ENCODE results near the gene VDR.

VDR gene

DNA sequence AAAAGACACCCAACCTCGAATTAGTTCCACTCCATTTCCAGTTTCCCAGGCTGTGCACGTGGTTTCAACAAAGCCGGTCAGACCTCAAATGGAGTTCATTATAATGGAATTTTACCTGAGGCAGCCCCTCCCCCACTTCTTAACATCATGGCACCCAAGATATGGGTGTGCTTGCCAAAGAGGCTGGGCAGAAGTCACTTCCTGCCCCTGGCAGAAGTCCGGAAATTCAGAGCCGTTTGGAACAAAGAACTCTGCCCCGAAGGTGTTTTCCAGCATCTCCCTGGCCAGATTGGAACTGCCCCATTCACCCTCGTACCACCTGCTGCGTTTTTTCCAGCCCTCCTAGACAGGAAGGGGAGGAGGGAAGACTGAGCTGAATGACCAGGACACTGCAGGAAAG is 8.2 kb downstream of the VDR start:
- Histone ChIP-seq H3K36me3 (ENCODE audit: control insufficient read depth, low read length) (no peaks in the 10 kb centered on the region), H3K9me3 (ENCODE audit: control insufficient read depth, insufficient read depth, low read length) (no peaks in the 10 kb centered on the region), H3K4me2 (ENCODE audit: low read length) (no peak overlapping the region), H3K79me2 (ENCODE audit: control insufficient read depth, low read length) (no peaks in the 10 kb centered on the region), H3K4me3 (ENCODE audit: low read length) (no peak overlapping the region), H3K27ac (ENCODE audit: low read depth, low read length) (no peak overlapping the region), H3K4me1 (ENCODE audit: control insufficient read depth, low read length) (peaks cover 19% of the 10 kb centered on the region), H3K9me2 (replicated peaks; ENCODE audit: control insufficient read depth, low read length) (no peaks in the 10 kb centered on the region), H3K27me3 (ENCODE audit: control insufficient read depth, low read length) (no peaks in the 10 kb centered on the region), H4K20me1 (ENCODE audit: control insufficient read depth, insufficient read depth, low read depth, low read length) (no peaks in the 10 kb centered on the region), H3F3A (ENCODE audit: control insufficient read depth, insufficient read depth) (no peaks in the 10 kb centered on the region)
- no peak for TF ChIP-seq EZH2phosphoT487 (IDR thresholded peaks at IDR 0.05; ENCODE audit: borderline replicate concordance, low read length)
- TF ChIP-seq, protein P1, sequence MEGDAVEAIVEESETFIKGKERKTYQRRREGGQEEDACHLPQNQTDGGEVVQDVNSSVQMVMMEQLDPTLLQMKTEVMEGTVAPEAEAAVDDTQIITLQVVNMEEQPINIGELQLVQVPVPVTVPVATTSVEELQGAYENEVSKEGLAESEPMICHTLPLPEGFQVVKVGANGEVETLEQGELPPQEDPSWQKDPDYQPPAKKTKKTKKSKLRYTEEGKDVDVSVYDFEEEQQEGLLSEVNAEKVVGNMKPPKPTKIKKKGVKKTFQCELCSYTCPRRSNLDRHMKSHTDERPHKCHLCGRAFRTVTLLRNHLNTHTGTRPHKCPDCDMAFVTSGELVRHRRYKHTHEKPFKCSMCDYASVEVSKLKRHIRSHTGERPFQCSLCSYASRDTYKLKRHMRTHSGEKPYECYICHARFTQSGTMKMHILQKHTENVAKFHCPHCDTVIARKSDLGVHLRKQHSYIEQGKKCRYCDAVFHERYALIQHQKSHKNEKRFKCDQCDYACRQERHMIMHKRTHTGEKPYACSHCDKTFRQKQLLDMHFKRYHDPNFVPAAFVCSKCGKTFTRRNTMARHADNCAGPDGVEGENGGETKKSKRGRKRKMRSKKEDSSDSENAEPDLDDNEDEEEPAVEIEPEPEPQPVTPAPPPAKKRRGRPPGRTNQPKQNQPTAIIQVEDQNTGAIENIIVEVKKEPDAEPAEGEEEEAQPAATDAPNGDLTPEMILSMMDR (IDR thresholded peaks at IDR 0.05; ENCODE audit: low read depth, low read length, poor library complexity, severe bottlenecking) = no peak

DNA sequence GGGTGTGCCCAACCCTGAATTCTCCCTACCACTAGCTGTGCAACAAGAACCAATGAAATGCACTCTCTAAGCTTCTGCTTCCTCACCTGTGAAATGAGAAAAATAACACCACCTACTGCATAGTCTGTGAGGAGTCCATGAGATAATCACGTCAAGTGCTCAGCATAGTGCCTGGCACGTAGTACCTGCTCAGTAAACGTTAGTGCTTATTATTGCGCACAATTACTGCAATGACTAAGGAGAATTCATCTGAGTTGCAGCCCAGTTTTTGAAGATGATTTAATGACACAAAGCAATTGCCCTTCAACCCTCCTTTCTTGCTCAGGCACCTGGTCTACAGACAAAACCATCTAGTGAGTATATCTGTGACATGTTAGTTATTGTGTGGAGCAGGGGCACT is 8.8 kb downstream of the VDR start:
- H3K4me3 ChIP-seq (ENCODE audit: low read length) = no peak overlapping the region
- no peaks in the 10 kb centered on the region for H3K9me2 ChIP-seq (replicated peaks; ENCODE audit: control insufficient read depth, low read length)
- H3K27ac ChIP-seq (ENCODE audit: low read depth, low read length) = no peak overlapping the region
- no peaks in the 10 kb centered on the region for H3K27me3 ChIP-seq (ENCODE audit: control insufficient read depth, low read length)
- H3K79me2 ChIP-seq (ENCODE audit: control insufficient read depth, low read length) = no peaks in the 10 kb centered on the region
- H3K9me3 ChIP-seq (ENCODE audit: control insufficient read depth, insufficient read depth, low read length) = no peaks in the 10 kb centered on the region
- peaks cover 19% of the 10 kb centered on the region for H3K4me1 ChIP-seq (ENCODE audit: control insufficient read depth, low read length)
- H3K4me2 ChIP-seq (ENCODE audit: low read length) = no peak overlapping the region
- no peaks in the 10 kb centered on the region for H3F3A ChIP-seq (ENCODE audit: control insufficient read depth, insufficient read depth)
- H3K36me3 ChIP-seq (ENCODE audit: control insufficient read depth, low read length) = no peaks in the 10 kb centered on the region
- no peaks in the 10 kb centered on the region for H4K20me1 ChIP-seq (ENCODE audit: control insufficient read depth, insufficient read depth, low read depth, low read length)
- TF ChIP-seq, protein P1 (IDR thresholded peaks at IDR 0.05; ENCODE audit: low read depth, low read length, poor library complexity, severe bottlenecking) = no peak
- no peak for TF ChIP-seq EZH2phosphoT487 (IDR thresholded peaks at IDR 0.05; ENCODE audit: borderline replicate concordance, low read length)

DNA sequence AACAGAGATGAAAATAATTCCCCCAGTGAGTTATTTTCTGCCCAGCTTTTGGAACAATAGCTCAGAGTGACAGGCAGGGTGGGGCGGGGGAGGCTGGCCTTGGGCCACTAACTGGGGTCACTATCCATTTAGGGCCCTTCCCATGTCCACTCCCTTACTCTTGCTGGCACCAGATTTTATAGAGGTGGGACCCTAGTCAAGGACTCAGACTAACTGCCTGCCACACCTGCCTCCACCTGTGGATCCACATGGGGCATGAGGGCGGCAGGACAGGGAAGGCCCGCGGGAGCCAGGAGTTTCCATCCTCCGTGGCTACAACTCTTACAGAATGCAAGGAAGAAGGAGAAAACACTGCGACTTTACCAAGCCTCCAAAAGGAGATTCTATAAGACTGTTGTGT is 10.1 kb downstream of the VDR start:
- no peaks in the 10 kb centered on the region for H3K36me3 ChIP-seq (ENCODE audit: control insufficient read depth, low read length)
- no peaks in the 10 kb centered on the region for H3K79me2 ChIP-seq (ENCODE audit: control insufficient read depth, low read length)
- no peaks in the 10 kb centered on the region for H3K9me2 ChIP-seq (replicated peaks; ENCODE audit: control insufficient read depth, low read length)
- no peak overlapping the region for H3K4me2 ChIP-seq (ENCODE audit: low read length)
- no peak overlapping the region for H3K27ac ChIP-seq (ENCODE audit: low read depth, low read length)
- H3K27me3 ChIP-seq (ENCODE audit: control insufficient read depth, low read length) = no peaks in the 10 kb centered on the region
- no peak overlapping the region for H3K4me3 ChIP-seq (ENCODE audit: low read length)
- H3K4me1 ChIP-seq (ENCODE audit: control insufficient read depth, low read length) = peaks cover 14% of the 10 kb centered on the region
- H3K9me3 ChIP-seq (ENCODE audit: control insufficient read depth, insufficient read depth, low read length) = no peaks in the 10 kb centered on the region
- H4K20me1 ChIP-seq (ENCODE audit: control insufficient read depth, insufficient read depth, low read depth, low read length) = no peaks in the 10 kb centered on the region
- no peaks in the 10 kb centered on the region for H3F3A ChIP-seq (ENCODE audit: control insufficient read depth, insufficient read depth)
- no peak for TF ChIP-seq EZH2phosphoT487 (IDR thresholded peaks at IDR 0.05; ENCODE audit: borderline replicate concordance, low read length)
- TF ChIP-seq, protein P1 (IDR thresholded peaks at IDR 0.05; ENCODE audit: low read depth, low read length, poor library complexity, severe bottlenecking) = no peak

DNA sequence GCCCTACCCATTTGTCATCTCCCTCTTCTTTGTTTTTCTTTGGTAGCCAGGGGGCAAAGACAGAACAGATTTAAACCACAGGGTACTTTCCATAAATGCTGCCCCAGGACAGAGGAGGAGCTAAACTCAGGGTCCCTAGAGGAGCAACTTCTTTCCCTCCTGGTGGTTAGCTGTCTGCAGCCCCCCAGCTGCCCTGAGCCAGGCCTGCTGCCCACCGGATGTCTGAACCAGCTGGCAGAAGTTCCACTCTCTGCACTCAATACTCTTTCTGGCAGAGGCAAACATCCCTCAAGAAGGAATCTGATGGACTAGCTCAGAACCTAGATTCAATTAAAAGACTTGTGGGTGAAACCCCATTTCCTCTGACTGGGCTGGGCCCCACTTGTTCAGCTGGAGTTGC is 10.7 kb downstream of the VDR start:
- TF ChIP-seq EZH2phosphoT487 (IDR thresholded peaks at IDR 0.05; ENCODE audit: borderline replicate concordance, low read length) = no peak
- TF ChIP-seq, protein P1 (IDR thresholded peaks at IDR 0.05; ENCODE audit: low read depth, low read length, poor library complexity, severe bottlenecking) = no peak
- no peak overlapping the region for H3K4me2 ChIP-seq (ENCODE audit: low read length)
- H3K4me1 ChIP-seq (ENCODE audit: control insufficient read depth, low read length) = peaks cover 20% of the 10 kb centered on the region
- no peaks in the 10 kb centered on the region for H3K36me3 ChIP-seq (ENCODE audit: control insufficient read depth, low read length)
- H3F3A ChIP-seq (ENCODE audit: control insufficient read depth, insufficient read depth) = no peaks in the 10 kb centered on the region
- H3K9me2 ChIP-seq (replicated peaks; ENCODE audit: control insufficient read depth, low read length) = no peaks in the 10 kb centered on the region
- no peak overlapping the region for H3K4me3 ChIP-seq (ENCODE audit: low read length)
- no peaks in the 10 kb centered on the region for H4K20me1 ChIP-seq (ENCODE audit: control insufficient read depth, insufficient read depth, low read depth, low read length)
- H3K27me3 ChIP-seq (ENCODE audit: control insufficient read depth, low read length) = no peaks in the 10 kb centered on the region
- no peak overlapping the region for H3K27ac ChIP-seq (ENCODE audit: low read depth, low read length)
- H3K9me3 ChIP-seq (ENCODE audit: control insufficient read depth, insufficient read depth, low read length) = no peaks in the 10 kb centered on the region
- no peaks in the 10 kb centered on the region for H3K79me2 ChIP-seq (ENCODE audit: control insufficient read depth, low read length)
